GM12892 (cell line): Measurements from ENCODE around the gene STPG3.

Experiments used
- DNase-seq: peaks from one replicate; pipeline ENCODE4 v3.0.0; 2011; ENCODE audit not compliant: insufficient read length
- FAIRE-seq: peaks from 2 replicates; lab custom pipeline; 2011; peaks lifted over from hg19 to GRCh38; lab: Jason Lieb, UNC
- POLR2A ChIP-seq: IDR thresholded peaks from 2 replicates; pipeline ENCODE4 v1.6.1; 2011; ENCODE audit warnings: low read depth, low read length, control low read depth
- POLR2AphosphoS5 ChIP-seq: IDR thresholded peaks from 2 replicates; pipeline ENCODE4 v1.6.1; 2011; ENCODE audit warnings: low read depth, low read length, control low read depth
- TAF1 ChIP-seq: IDR thresholded peaks from 2 replicates; pipeline ENCODE4 v1.6.1; 2011; ENCODE audit warnings: low read depth, mild to moderate bottlenecking, control low read depth, low read length, borderline replicate concordance

The STPG3 gene

DNA sequence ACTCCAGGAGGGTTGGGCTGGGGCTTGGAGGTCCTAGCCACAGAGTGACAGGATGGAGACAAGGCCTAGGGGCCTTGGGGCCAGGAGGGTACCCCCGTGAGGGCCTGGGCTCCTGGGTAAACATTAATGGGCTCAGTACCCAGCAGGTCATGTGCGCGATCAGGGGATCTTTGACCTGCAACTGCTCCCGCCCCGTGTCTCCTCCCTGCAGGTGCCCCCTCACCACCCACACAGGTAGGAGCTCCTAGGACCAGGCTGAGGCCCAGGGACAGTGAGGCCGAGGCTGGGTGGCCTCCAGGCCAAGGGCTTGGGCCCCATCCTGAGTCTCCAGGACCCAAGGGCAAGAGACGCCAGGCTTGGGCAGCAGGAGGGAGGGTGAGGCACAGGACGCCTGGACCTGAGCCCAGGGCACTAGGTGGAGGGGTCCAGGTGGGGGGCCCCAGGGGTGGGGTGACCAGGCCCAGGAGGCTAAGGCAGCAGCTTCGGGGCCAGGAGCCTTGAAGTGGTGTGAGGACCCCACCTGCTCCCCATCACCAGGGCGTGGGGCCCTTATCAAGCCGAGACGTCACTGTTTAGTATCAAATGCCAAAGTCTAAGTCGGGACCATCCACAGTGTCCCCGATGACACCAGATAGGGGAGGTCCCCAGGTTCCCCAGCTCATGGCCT, 20.2 kb upstream of the STPG3 start, which contains the start of gene SLC34A3:
Gene SLC34A3, plus strand, starts transcription at position 197 of the 667 bp plus-strand sequence. CDS start 802 bp downstream, outside the sequence.
- no peak for DNase-seq
- TF ChIP-seq TAF1 (no peak), POLR2A (no peak), POLR2AphosphoS5 (no peak)
- no peak for FAIRE-seq

DNA sequence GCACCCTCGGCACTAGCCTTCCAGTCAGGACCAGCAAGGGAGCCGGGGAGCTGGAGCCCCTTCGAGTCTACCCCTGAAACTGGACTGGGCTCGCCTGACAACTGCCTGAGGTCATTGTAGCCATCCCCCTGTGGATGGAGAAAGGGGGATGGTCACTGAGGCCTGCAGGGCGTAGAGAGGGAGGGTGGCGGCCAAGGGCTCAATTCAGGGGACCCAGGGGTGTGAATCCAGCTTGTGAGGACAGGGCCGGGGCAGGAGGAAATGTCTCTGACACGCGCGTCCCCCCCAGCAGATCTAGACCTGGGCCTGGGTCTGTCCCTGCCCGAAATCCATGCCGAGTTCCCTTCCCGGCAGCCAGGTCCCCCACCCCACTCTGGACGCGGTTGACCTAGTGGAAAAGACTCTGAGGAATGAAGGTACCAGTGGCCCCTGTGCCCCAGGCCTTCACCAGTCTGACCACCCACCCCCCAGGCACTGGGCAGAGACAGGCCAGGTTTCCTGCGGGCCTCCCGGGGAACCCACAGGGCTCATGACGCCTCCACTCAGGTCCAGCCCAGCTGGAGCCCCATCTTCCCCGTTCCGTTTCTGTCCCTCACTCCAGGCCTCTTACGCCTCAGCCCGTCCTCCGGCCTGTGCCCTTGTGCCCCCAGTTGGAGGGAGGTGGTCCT, 19.6 kb upstream of the STPG3 start:
- TF ChIP-seq TAF1 (no peak), POLR2AphosphoS5 (no peak), POLR2A (no peak)
- no peak for FAIRE-seq
- DNase-seq: no peak

DNA sequence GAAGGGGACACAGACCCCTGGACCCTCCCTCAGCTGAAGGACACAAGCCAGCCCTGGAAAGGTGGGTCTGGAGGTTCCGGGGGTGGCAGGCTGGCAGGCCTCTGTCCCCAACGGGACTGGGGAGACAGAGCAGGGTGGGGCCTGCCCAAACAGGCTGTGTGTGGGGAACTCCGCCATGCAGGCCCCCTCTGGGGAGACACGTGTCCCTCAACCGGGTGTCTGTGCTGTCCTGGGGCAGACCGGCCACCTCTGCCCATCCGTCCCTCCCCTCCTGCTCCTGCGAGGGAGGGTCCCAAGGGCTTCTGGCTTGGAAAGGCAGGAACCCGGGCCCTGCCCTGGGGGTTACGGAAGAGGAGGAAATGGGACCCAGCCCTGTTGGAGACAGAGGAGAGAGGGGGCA, 19.0 kb upstream of the STPG3 start:
- FAIRE-seq: no peak
- TF ChIP-seq TAF1 (no peak), POLR2A (no peak), POLR2AphosphoS5 (no peak)
- DNase-seq: no peak

DNA sequence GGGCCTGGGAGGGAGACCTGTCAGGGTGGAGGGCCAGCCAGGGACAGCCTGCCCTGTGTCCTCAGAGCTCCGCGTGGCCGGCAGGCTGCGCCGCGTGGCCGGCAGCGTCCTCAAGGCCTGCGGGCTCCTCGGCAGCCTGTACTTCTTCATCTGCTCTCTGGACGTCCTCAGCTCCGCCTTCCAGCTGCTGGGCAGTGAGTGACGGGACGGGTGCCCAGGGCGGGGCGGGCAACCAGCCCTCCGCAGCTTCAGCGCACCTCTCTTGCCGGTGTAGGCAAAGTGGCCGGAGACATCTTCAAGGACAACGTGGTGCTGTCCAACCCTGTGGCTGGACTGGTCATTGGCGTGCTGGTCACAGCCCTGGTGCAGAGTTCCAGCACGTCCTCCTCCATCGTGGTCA, 18.6 kb upstream of the STPG3 start:
- DNase-seq (no peak), FAIRE-seq (no peak)
- no peak for TF ChIP-seq TAF1
- TF ChIP-seq POLR2A: no peak
- no peak for TF ChIP-seq POLR2AphosphoS5

DNA sequence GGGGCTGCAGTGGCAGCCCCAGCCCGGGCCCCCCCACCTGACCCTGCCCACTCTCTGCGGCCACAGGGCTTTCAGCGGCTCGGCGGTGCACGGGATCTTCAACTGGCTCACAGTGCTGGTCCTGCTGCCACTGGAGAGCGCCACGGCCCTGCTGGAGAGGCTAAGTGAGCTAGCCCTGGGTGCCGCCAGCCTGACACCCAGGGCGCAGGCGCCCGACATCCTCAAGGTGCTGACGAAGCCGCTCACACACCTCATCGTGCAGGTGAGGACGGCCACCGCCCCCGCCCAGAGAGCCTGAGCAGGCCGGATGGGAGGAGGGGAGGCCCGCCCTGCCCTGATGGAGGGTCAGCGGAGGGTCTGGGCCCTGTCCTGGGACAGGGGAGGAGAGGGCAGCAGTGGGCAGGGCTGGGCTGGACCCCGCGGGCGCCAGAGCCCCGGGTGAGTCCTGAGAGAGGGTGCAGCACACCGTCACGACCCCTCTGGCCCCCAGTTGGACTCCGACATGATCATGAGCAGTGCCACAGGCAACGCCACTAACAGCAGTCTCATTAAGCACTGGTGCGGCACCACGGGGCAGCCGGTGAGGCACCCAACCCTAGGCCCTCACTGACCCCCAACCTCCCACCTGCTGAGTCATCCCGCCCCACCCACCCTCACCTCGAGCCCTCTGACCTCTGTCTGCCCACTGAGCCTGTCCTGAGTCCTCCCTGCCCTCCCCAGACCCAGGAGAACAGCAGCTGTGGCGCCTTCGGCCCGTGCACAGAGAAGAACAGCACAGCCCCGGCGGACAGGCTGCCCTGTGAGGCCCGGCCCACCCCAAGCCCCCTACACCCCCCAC, 17.7 kb upstream of the STPG3 start:
- no peak for FAIRE-seq
- TF ChIP-seq TAF1: no peak
- no peak for TF ChIP-seq POLR2AphosphoS5
- no peak for DNase-seq

DNA sequence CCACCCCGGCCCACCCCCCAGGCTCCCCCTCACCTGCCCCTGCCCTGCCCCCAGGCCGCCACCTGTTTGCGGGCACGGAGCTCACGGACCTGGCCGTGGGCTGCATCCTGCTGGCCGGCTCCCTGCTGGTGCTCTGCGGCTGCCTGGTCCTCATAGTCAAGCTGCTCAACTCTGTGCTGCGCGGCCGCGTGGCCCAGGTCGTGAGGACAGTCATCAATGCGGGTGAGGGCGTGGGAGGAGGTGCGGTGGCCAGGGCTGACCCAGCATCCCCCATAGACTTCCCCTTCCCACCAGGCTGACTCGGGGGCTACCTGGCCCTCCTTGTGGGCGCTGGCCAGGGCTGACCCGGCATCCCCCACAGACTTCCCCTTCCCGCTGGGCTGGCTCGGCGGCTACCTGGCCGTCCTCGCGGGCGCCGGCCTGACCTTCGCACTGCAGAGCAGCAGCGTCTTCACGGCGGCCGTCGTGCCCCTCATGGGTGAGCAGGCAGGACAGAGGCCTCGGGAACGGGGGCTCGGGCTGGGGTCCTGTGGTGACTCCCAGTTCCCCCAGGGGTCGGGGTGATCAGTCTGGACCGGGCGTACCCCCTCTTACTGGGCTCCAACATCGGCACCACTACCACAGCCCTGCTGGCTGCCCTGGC, 16.9 kb upstream of the STPG3 start:
- FAIRE-seq (no peak), DNase-seq (no peak)
- TF ChIP-seq POLR2AphosphoS5 (no peak), TAF1 (no peak)

DNA sequence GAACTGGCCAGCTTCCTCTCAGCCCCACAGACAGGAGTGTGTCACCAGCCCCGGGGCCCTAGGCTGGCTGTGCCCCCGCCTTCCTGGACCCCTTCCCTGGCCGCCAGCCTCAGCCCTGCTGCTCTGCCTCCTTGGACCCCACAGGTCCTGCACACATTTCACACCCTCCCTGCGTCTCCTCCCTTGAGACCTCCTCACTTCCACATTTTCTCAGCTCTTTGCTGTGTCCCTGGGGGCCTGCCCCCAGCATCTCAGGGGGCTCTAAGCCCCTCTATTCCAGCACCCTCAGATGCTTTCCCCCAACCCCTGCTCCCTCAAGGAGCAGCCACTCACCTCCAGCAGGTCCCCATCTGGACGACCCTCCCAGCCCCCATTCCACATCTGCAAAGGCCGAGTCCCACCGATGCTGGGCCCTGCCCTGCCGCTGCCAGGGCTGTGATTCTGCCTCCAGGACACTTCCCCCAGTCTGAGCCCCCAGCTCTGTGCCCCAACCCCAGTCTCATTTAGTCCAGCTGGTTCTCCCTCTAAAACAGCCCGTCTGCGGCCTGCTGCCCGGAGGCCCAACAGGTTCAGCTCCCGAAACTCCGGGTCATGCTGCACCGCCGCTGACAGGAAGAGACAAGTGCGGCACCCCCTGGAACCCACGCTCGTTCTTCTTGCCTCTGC, 16.2 kb upstream of the STPG3 start:
- FAIRE-seq: no peak
- no peak for TF ChIP-seq TAF1
- no peak for TF ChIP-seq POLR2AphosphoS5
- no peak for TF ChIP-seq POLR2A

DNA sequence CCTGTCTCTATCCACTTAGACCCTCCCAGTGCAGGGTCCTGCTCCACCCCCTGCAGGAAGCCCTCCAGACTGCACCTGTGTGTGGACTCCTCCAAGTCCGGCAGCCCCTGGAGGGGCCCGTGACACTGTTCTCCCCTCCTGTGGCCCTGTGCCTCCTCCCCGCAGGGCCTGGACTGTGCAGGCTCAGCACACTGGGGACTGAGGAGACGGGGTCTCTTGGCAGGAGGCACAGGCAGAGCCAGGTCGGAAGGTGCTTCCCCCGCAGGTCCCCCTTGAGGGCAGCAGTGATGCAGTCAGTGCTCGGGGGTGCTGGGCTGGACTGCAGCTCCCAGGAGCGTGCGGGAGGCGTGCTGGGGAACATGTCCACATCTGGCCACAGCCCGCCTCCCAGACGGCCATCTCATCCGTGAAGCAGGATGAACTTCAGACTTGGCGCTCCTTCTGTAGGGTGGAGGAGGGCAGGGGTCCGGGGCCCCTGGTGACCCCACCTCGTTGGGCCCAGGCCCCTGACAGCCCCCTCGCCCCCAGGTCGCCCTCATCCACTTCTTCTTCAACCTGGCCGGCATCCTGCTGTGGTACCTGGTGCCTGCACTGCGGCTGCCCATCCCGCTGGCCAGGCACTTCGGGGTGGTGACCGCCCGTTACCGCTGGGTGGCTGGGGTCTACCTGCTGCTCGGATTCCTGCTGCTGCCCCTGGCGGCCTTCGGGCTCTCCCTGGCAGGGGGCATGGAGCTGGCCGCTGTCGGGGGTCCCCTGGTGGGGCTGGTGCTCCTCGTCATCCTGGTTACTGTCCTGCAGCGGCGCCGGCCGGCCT, 15.5 kb upstream of the STPG3 start:
- no peak for TF ChIP-seq POLR2A
- TF ChIP-seq TAF1: no peak
- TF ChIP-seq POLR2AphosphoS5: no peak
- FAIRE-seq (no peak), DNase-seq (no peak)

More for the DNA sequence above, 16.2 kb upstream of the STPG3 start:
- no peak for DNase-seq

DNA sequence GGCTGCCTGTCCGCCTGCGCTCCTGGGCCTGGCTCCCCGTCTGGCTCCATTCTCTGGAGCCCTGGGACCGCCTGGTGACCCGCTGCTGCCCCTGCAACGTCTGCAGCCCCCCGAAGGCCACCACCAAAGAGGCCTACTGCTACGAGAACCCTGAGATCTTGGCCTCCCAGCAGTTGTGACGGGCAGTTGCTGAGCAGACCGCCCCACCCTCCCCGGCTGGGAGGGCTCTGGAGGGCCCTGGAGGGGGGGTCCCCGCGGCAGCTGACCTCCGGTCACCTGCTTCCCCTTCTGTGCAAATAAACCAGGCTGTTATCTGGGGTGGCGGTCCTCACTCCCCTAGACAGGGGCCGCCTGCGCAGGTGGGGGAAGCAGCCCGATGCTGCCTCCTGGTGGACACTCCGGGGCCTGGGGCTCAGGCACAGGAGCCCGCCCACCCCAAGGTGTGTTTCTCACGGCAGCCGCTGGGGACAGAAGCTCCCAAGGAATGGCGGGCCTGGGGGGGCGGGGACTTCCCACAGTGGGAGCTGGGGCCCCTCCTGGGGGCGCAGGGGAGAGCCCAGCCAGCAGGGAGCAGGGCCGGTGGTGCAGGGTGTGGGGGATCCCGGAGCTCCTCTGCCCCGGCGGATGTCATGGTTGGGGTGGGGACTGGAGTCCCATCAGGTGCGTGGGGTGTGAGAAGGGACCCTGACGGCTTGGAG, 14.7 kb upstream of the STPG3 start:
- DNase-seq (peak; percentile 100), FAIRE-seq (peak; percentile 96)
- TF ChIP-seq TAF1 (no peak), POLR2A (no peak), POLR2AphosphoS5 (no peak)

DNA sequence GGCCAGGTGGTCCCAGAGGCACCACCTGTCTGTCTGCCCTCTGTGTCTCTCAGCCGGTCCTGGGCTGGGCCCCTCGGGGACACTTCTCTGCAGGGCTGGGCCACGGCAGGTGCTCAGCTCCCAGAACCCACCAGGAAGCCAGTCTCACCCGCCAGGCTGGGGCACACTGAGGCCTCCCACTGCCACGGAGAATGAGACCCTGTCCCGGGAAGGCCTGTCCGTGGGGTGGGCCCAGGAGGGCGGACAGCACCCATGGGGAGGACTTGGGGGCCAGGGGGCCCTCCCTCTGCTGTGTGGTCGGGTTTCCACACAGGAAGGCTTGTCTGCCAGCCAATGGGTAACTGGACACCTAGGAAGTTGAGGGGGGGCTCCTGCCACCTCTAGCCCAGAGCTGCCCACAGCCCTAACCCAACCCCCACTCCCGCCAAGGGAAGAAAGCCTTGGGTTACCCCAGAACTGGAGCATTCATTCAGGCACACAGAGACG, 14.1 kb upstream of the STPG3 start:
- no peak for DNase-seq
- TF ChIP-seq POLR2A (no peak), TAF1 (no peak), POLR2AphosphoS5 (no peak)
- FAIRE-seq: peak; percentile 67
